Activated T-helper 1 cell treated with anti-CD3 and anti-CD28 coated beads, Interleukin-2, amount 50 U/mL, for 16 hours (primary cell): ENCODE data around the gene DSCAM.

Source experiments
- DNase-seq, 2 donors: peaks; one replicate each; pipeline ENCODE4 v3.0.0-alpha.2; 2020; ENCODE audit warnings: low read depth in 1 of 2, low spot score in 1 of 2

Gene DSCAM

DNA sequence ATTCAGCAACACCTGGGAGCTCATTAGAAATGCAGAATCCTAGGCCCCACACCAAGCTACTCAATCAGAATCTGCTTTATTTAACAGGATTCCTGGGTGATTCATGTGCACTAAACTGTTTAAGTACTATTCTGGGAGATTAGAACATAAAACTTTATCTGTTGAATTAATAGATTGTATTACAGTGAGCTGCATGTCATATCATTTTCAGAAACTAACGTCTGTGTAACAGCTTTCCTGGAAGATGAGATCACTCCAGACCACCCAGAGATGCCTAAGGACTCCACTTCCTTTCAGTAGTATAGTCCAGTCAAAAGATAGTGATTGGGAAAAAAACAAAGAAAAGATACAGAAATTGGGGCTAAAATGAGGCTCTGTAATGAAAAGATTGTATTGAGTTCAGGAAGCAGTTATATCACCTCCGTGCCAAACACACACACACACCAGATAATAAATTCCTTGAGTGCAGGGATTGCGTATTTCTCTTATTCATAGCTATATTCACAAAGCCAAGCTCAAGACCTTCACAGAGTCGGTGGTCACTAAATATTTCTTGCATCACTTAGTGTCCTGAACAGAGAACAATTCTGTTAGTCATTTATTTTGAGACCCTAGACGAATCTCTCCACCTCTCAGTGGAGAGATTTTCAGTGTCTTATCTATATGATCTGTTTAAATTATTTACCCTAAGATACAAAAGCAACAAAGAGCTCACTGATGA, 178.2 kb downstream of the DSCAM start:
- no peak for DNase-seq

DNA sequence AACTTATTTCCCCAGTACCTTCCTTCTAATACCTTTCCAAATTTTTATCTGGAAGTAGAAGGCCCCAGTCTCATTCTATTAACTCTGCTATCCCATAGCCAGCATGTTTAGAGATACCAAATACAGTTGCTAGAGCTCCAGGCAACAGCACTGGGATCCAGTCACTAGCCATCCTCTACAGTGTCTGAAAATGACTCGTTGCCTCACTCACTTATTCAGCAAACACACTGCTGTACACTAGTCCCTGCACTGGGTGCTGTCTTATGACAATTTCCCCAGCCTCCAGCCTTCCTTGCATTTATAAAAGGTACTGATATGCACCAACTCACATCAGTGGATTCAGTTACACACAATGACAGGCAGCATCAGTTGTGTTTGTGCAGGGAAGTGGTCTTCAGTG, 179.0 kb downstream of the DSCAM start:
- no peak for DNase-seq

DNA sequence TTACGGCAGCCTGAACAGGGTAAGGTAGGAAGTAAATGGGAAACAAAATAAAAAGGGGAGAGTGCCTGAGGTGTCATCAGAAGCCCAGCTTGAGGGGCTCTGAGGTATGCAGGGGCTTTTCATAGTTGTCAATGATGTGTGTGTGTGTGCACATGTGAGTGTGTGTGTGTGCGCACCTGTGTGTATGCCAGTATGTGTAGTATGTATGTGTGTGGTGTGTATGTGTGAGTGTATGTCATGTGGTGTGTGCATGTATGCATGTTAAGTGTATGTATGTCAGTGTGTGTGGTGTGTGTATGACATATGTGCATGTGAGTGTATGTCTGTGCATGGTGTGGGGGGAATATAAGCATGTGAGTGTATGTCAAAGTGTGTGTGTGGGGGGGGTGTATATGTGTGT, 184.1 kb downstream of the DSCAM start:
- DNase-seq: no peak

DNA sequence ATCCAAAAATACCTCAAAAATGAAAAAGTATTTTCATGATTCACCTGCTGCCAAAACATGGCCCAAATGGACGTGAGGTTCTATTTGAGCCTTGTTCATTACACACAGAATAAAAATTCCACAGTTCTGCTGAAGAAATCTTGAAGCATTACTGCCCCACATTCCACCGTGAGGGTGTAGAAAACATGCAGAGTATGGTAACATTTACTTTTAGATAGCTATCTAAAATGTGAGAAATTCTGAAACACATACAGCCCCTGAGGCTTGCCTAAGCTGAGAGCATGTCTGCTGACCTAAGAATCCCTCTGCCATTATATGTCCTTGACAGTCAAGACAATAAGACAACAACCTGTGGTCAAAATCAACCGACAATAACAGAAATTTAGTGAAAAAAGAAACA, 186.5 kb downstream of the DSCAM start:
- DNase-seq: no peak

DNA sequence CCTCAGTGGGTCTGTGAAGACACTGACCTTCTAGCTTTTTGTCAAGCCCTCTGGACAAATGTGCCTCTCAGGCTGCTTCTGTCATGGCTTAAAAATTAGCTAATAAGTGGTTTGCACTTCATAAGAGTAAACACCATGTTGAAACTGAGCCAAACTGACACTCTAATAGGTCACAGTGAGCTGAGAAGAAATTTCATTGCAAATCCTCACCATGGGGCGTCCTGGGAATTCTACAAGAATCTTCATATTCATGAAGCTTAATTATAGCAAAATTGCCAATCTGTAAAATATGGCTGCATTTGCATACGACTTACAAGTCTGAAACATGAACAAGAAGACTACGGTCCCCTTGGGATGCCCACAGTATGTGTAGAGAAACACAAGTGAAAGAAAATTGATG, 188.6 kb downstream of the DSCAM start:
- DNase-seq: no peak

DNA sequence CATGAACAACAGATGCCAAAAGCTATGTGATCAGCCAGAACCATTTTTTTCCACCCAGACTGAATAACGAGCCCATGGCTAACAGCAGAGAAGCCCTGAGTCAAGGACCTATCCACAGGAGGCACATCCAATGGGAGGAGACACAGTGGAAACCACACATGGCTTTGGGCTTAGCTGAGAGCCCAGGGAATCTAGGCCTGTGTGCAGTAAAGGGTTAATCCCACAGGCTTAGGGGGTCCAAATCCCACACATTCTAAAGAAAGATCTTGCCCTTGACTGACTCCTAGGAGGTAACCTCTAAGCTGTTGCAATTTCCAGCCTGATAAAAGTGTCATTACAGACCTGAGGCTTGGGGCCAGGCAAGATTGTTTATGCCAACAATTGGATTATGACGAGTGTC, 194.5 kb downstream of the DSCAM start:
- no peak for DNase-seq

DNA sequence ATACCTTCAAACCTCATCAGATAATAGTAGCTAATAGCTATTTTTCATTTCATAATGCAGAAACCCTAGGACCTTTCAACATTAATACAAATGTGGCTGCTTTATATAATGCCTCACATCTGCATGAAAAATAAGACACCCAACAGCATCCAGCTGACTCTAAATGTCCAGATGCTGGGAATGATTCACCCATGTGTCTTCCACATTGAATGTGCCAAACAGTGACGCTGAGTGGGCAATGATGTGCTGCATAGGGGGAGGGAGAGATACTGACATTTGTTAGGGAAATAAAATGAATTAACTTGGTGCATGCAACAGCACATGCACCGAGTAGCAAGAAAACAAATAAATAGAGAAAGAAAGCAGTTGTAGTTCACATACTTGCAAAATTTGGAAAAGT, 199.3 kb downstream of the DSCAM start:
- no peak for DNase-seq

DNA sequence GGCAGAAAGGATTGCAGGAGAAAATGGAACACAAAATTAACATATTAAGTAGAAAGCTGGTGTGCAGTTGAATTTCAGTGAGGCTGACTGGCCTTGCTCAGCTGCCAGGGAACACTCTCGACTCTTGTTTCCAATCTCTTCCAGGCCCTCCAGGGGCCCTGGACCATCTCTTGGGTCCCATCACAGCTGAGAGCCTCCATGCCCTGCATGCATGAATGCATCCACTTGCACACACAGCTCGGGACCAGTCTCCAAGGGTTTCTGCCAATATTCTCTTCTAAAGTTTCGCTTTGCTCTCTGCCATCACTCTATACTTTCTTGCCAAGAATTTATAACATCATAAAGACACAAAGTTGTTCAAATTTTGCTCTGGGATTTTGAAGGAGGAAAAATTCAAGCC, 200.3 kb downstream of the DSCAM start:
- DNase-seq: no peak

DNA sequence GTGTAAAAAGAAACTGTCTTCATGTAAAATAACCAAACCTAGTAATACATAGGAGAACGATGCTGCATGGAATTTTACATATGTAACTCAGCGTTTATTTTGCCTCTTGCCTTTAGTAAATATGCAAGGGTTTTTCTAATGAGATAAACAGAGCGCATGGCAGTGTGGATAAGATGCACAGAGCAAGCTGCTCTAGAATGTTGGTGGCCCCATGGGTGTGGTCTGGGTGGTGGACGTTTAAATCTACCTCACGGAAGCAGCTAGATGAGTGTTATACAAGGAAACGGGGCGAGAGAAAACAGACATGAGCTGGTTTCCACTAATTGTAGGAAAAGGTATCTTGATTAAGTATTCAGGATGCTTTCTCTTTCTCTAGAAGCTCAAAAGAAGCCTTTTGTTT, 205.9 kb downstream of the DSCAM start:
- DNase-seq: no peak

DNA sequence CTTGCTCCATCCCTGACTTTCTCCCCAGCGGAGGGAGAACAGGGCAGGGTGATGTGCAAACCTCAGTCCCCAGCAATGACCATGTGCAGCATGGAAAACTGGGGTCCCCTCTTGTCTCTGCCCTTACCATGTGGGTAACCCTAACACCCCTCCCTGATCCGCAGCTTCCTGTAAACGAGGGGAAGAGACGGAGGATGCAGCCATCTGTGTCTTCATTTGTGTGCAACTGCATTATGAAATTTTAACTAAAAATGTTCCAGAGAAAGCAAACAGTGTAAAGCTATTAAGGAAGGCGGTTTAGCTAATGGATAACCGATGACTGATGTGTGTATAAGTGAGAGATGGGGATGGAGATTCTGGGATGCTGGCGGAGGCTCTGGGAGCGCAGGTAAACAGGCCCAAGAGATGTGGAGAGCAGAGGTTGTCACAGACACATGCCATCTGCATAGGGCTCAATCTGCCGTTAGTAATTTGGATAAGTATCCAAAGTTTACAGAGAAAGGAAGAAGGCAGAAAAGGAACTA, 206.6 kb downstream of the DSCAM start:
- no peak for DNase-seq

DNA sequence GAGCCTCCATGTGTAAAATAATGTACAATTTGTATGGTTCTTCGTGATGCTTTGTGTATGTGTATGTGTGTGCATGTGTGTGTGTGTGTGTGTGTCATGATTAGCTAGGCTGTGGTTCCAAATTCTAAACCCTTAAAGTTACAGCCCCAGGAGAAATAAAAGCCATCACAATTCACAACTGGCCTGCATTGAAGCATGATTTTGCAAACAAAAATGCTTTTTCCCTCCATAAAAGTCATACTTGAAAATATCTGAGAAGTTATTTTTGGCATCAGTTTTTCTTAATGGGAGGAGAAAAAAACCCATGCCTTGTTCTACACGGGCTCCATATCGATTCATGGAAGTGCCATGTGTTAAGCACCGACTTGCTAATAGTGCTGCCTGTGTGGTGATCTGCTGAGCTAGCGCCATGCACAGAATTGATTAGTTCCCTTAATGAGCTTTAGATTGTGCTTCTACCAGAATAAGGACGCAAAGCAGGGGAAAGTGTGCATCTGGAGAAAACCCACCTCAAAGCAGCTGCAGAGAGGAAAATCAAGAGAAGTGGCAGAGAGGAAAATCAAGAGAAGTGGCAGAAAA, 207.3 kb downstream of the DSCAM start:
- no peak for DNase-seq

DNA sequence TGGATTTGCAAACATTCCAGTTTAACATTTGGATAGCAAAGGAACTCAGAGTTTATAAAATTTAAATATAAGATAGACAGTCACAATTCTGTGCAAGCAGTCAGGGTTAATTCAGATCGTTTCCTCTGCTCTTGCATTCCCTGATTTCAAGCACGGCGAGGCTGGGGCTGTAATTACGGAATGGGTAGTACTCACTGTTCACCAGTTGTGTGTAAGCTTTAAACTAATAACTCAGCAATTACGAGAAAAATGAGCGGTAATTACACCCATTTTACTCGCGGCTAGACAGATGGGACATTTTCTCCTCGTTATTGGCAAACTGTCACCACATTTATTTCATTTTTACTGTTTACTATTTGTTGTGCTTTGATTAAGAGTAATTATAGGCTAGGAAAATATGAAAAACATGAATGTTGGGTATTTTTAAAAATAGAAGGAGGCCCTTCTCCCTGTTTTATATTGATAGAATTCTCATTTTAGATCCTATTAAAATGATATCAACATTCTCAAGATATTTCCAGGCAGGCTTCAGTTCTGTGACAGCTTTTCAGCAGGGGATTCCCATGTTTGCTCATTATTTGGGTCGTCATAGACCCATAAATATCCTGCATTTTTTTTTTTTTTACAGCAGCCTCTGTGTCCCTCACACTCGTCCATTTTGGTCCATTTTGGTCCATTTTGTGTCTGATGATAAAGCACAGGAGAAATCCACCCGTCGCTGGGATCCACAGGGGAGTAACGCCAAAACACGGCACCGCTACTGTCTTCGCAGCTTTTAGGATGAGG, 208.3 kb downstream of the DSCAM start:
- DNase-seq: no peak

DNA sequence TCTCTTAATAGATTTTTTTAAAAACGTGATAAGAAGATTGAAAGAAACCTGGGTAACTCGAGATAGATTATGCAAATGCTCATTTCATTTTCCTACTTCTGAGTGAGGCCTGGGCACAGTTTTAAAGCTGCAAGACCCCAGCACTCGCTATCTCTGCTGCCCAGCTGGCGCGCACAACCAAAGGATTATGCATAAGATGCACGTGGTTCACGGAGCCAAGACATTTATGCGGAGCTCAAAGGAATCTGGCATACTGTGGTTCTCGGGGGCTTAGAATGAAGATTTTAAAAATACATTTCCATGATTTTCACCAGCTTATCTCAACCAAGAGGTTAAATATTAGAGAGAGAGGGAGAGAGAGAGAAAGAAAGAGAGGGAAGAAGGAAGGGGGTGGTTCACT, 210.9 kb downstream of the DSCAM start:
- no peak for DNase-seq

DNA sequence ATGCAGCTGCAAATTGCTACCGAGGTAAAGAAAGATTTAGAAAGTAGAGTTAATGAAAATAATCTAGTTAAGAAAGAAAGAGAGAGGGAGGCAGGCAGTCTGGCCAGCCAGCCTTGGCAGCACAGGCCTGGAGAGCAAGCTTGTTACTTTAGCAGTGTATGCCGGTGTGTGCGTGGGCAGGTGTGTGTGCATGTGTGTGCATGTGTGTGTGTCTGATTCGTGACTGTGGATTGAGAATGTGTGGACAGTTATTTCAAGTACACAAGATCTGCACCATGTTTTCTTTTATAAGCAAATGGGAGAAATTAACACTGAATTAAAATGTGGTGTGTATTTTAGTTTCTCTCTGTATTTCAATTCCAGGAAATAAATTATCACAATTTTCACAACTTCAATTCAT, 211.6 kb downstream of the DSCAM start:
- no peak for DNase-seq

DNA sequence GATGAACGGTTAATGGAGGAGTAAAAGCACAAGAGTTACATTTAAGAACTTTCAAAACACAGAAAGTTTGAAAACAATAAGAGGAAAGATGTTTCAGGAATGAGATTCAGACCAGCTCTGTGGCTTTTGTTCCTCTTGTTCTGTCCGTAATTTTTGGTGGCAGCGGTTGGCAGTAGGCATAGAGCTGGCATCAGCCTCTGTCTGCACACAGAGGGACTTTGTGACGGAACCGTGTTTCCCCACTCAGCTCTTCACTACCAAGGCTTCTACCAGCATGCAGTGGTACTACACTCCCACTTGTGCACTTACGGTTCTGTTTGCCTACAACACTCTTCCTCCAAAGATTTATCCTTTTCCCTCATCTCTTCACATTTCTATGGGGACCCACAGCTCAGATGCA, 212.8 kb downstream of the DSCAM start:
- no peak for DNase-seq

DNA sequence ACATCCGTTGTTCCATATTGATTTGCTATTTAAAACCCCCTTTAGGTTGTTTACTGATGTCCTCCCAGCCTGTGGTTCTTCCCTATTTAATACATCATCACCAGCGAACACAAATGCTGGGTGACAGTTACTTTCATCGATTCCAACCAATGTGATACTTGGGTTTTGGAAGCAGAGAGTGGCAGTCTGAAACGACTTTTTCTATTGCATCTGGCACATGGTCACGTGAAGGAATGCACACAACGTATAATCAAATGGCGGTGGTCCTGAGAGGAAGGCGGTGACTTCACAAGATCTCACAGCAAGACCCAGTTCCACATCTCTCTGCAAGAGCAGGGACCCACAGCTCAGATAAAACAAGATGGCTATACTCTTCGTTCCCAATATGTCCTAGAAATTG, 213.9 kb downstream of the DSCAM start:
- DNase-seq: no peak

DNA sequence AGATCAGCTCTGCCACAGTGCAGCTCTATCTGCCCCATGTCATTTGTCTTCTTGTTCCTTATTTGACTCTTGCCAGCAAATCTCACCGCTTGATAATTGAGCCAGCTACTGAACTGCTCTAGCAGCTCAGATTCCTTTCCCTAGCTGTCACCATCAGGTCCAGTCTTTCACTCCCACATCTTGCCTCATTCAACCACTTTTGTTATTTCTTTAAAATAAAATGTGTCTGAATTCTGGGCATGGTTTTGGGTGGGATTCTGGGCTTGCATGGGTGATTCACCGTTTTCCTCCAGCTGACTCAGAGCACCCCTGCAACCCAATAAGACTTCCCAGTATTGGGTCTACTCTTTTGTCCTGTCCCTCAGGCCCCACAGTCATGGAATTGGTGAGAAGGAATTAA, 215.7 kb downstream of the DSCAM start:
- no peak for DNase-seq

DNA sequence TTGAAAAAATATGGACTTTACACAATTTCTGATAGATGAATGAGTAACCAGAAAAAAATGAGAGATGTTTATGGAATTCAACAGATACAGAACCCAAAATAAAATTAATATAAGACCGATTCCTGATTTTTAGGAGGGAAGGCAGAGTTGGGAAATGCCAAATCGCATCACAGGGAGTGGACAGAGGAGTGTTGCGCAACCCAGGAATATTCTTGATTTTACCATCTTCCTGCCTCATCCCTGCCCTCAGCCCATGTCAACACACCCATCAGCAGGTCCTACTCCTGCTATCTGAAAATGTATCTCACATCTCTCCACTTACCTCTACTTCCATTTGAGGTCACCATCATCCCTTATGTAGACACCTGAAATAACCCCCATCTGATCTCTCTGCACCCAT, 221.0 kb downstream of the DSCAM start:
- no peak for DNase-seq

DNA sequence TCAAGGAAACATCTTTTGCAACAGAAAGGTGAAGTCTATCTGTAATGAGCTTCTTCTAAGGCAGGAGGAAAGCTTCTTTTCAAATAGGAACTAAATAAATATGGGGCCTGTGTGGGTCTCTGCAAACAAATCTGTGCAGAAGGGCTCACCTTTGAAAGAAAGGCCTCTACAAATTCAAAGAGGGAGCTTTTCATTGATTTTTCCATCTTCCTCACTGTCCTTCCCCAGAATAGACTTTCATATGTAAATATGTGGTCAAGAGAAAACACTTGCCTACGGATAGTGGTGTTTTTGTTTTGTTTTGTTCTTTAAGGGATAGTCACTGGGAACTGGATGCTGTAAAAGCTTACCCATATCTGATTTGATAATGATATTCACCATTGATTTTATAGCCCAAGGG, 223.4 kb downstream of the DSCAM start:
- no peak for DNase-seq

DNA sequence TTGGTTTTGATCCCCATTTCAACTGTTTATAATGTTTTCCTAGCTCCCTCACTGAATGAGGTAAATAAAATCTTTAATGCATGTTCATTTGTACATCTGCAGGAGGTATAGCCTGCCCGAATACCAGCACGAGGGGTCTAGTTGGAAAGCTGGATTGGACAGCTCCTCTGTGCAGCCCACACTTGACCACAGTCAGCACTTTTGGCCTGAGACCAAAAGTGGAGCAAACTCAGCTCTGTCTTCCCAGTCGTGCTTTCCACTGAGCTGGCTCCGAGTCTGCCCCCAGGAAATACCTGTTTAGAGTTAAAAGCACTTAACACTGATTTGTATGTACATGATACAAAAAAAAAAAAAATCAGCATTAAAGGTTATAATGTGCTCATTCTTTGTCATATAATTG, 224.4 kb downstream of the DSCAM start:
- no peak for DNase-seq

DNA sequence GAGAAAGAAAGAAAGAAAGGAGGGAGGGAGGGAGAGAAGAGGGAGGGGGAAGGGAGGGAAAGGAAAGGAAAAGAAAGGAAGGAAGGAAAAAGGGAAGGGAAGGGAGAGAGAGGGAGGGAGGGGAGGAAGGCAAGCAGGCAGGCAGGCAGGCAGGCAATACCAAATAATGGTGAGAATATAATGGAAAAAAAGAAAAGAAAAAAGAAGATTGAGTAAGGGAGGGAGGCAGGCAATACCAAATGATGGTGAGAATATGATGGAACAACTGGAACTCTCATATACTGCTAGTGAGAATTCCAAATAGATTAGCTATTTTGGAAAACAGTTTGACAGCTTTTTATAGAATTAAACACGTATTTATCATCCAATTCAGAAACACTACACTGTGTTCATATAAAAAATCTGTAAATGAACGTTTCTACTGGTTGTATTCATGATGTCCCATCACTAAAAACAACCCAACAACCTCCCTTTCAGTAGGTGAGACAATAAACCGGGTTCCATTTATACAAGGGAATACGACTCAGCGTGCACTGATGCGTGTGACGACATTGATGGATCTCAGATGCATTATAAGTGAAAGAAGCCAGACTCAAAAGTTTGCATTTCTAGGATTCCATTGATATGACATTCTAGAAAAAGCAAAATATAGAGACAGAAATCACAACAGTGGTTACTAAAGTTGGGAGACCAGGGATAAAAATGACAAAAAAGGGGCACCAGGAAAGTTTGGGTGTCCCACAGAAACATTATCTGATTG, 226.4 kb downstream of the DSCAM start:
- DNase-seq: no peak
